ENCODE measurements around the gene UGT1A3. TPM values are rescaled to one million over a fixed set of nuclear protein-coding genes. Genes with fewer than 3 reads are reported as not detected.
A peak's percentile ranks its signal among the peaks of the same experiment; 100 is the strongest.

Gene UGT1A3
- total RNA-seq, 6 donors from 2014 or later = 0.30 TPM; not detected in 5

- 83 to 89% methylated on average over 6 to 18 of the region's 18 CpGs for WGBS, 2 donors
- DNase-seq (peak; percentile 10 to 59), ATAC-seq (ENCODE audit: low FRiP score in 2 of 2) (peak in 1 of 2 donors; percentile 23)
- Histone ChIP-seq H3K36me3 (no peaks in the 10 kb centered on the region), H3K27me3 (no peaks in the 10 kb centered on the region), H3K27ac (no peak overlapping the region), H3K4me1 (no peaks in the 10 kb centered on the region), H3K9me3 (no peaks in the 10 kb centered on the region), H3K4me3 (no peak overlapping the region)
- TF ChIP-seq CTCF (IDR thresholded peaks at IDR 0.05) (no peak), POLR2A (IDR thresholded peaks at IDR 0.05) (no peak), POLR2AphosphoS5 (IDR thresholded peaks at IDR 0.05) (no peak), EP300 (IDR thresholded peaks at IDR 0.05) (no peak)
These were observed 91.3 kb downstream of the UGT1A3 start for GRCh38 chr2:233819884-233820773.

GRCh38 chr2:233820774-233821105 is 91.9 kb downstream of the UGT1A3 start:
- Histone ChIP-seq H3K9me3 (no peaks in the 10 kb centered on the region), H3K4me1 (no peaks in the 10 kb centered on the region), H3K27ac (no peak overlapping the region), H3K36me3 (no peaks in the 10 kb centered on the region), H3K4me3 (no peak overlapping the region), H3K27me3 (no peaks in the 10 kb centered on the region)
- 82 to 85% methylated on average over 3 to 6 of the region's 6 CpGs for WGBS, 2 donors
- DNase-seq (no peak), ATAC-seq (ENCODE audit: low FRiP score in 2 of 2) (no peak)
- TF ChIP-seq POLR2A (IDR thresholded peaks at IDR 0.05) (no peak), POLR2AphosphoS5 (IDR thresholded peaks at IDR 0.05) (no peak), CTCF (IDR thresholded peaks at IDR 0.05) (no peak), EP300 (IDR thresholded peaks at IDR 0.05) (no peak)

GRCh38 chr2:233821196-233821595 is 92.4 kb downstream of the UGT1A3 start:
- Histone ChIP-seq H3K36me3 (no peaks in the 10 kb centered on the region), H3K4me3 (no peak overlapping the region), H3K4me1 (no peaks in the 10 kb centered on the region), H3K9me3 (peaks cover 0 to 2% (median 0%) of the 10 kb centered on the region in 4 donors), H3K27ac (no peak overlapping the region), H3K27me3 (no peaks in the 10 kb centered on the region)
- WGBS, 2 donors = 85 to 94% methylated on average over 3 of the region's 3 CpGs
- TF ChIP-seq POLR2AphosphoS5 (IDR thresholded peaks at IDR 0.05) (no peak), CTCF (IDR thresholded peaks at IDR 0.05) (no peak), EP300 (IDR thresholded peaks at IDR 0.05) (no peak), POLR2A (IDR thresholded peaks at IDR 0.05) (no peak)
- DNase-seq (no peak), ATAC-seq (ENCODE audit: low FRiP score in 2 of 2) (no peak)

DNA sequence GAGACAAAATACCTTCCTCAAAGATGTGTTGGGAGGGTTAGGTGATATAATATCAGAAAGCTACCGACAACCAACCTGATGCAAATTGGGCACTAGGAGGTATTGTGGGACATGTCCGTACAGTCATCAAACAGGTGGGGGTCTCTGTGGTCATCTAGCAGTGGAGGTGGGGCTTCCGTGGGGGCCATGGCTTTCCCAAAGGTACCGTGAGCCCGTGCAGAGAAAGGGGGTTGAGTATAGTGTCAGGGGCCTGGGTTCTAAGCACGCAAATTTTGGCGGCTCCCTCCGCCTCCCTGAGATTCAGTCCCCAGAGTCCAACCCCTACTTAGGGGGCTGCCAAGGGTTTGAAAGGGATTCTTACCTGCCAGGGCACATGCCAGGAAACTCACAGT is 92.9 kb downstream of the UGT1A3 start:
- DNase-seq (no peak), ATAC-seq (ENCODE audit: low FRiP score in 2 of 2) (no peak)
- H3K9me3 ChIP-seq = peaks cover 0 to 3% (median 0%) of the 10 kb centered on the region in 4 donors
- H3K4me1 ChIP-seq = no peaks in the 10 kb centered on the region
- H3K4me3 ChIP-seq = no peak overlapping the region
- no peak overlapping the region for H3K27ac ChIP-seq
- no peaks in the 10 kb centered on the region for H3K27me3 ChIP-seq
- no peaks in the 10 kb centered on the region for H3K36me3 ChIP-seq
- TF ChIP-seq CTCF (IDR thresholded peaks at IDR 0.05) (no peak), POLR2AphosphoS5 (IDR thresholded peaks at IDR 0.05) (no peak), EP300 (IDR thresholded peaks at IDR 0.05) (no peak), POLR2A (IDR thresholded peaks at IDR 0.05) (no peak)
- 88 to 93% methylated on average over 5 to 8 of the region's 8 CpGs for WGBS, 2 donors
